ENCODE data around the gene ANKRD2.
"Not testable (repeated sequence)": the region's sequence is repeated elsewhere in the genome, so short reads cannot be mapped to it uniquely, and the experiment has no call there.

ANKRD2 gene

DNA sequence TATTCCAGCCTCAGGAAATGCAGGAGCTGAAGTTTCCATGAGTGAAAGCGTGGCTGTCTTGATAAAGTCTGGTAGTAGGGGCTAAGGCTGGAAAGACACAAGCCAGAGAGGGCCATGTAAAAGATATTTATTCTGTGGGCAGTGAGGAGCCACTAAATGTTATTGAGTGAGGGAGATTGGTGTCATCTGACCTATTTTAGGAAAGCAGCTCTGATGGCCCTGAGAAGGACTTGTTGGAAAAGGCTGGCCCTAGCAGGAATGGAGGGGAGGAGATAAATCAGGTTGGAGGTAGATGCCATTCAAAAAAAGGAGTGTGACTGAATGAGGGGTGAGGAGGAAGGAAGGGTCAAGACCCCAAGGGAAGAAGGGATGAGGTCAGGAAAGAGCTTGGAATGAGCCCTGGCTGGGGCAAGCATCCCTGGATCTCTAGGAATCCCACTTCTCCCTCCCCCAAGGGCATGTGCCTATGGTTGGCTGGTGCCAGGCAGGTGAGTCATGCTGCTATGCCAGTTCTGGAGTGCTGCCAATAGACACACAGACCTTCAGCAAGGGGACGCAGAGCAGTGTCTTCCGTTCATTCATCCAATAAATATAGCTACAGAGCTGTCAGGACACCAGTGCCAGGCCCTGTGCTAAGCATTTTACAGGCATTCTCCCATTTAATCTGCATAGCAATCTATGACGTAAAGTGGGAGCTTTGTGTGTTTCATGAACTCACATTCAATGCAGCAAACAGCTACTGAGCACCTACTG lies 2.0 kb downstream of the ANKRD2 start:
- no peak for DNase-seq

DNA sequence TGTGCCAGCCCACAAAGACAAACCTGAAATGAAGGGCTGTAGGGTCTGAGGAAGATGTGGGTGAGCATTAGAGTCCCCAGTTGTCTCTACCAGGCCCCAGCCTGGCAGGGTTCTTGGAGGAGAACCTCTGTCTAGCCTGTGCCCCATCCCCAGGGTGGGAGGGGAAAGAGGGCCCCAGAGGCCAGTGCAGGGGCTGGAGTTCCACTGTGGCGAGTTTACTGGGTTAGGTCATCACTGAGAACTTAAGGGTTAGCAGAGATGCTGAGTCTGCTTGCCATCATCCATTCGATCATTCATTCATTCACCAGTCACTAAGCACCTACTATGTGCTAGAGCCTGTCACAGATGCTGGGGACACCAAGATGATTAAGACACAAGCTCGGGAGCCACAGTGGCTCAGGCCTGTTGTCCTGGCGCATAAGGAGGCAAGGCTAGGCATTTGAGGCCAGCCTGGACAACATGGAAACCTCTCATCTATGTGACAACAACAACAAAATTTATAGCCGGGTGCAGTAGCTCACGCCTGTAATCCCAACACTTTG lies 2.6 kb downstream of the ANKRD2 start:
- DNase-seq: no peak

DNA sequence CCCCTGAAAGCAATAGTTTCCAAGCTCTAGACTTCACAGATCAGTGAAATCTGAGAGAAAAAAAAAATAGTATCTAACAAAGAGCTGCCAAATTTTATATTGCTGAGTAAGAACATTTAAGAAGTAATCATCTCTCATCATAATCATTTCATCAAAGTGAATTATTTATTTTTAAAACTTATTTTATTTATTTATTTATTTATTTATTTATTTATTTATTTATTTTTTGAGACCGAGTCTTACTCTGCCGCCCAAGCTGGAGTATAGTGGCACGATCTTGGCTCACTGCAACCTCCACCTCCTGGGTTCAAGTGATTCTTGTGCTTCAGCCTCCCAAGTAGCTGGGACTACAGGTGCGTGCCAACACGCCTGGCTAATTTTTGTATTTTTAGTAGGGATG lies 3.9 kb downstream of the ANKRD2 start:
- DNase-seq: not testable (repeated sequence)

DNA sequence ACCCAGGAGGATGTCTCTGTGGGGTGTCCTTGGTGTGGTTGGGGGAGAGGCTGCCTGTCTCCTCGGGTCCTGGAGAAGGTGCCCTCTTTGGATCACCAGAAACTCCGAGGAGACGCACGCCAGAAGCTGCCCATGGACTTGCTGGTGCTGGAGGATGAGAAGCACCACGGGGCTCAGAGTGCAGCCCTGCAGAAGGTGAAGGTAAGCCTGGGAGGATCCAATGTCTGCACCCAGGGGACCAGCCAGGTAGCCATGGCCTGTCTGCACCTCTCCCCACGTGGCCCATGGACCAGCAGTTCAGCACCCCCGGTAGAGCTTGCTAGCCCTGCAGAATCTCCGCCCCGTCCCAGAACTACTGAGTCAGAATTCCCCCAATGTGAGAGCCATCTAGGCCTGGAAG lies 5.1 kb downstream of the ANKRD2 start:
- DNase-seq: no peak

DNA sequence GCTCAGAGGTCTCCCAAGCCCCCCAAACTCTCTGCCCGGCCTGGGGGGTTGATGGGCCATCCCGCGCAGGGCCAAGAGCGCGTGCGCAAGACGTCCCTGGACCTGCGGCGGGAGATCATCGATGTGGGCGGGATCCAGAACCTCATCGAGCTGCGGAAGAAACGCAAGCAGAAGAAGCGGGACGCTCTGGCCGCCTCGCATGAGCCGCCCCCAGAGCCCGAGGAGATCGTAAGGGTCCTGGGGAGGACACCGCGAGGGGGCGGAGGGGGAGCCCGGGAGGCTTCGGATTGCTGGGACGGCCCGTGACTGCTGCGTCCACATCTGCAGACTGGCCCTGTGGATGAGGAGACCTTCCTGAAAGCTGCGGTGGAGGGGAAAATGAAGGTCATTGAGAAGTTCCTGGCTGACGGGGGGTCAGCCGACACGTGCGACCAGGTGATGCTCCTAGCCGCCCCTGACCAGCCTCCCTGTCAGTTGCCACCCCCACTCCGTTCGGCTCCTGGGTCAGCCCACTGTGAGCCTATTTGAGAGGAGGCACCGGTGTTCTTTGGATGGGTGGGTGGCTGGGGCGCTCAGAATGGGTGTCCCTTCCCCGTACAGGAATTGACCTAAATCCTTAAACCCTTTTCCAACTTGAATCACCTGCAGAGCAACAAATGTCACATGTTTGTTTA lies 5.7 kb downstream of the ANKRD2 start:
- no peak for DNase-seq

DNA sequence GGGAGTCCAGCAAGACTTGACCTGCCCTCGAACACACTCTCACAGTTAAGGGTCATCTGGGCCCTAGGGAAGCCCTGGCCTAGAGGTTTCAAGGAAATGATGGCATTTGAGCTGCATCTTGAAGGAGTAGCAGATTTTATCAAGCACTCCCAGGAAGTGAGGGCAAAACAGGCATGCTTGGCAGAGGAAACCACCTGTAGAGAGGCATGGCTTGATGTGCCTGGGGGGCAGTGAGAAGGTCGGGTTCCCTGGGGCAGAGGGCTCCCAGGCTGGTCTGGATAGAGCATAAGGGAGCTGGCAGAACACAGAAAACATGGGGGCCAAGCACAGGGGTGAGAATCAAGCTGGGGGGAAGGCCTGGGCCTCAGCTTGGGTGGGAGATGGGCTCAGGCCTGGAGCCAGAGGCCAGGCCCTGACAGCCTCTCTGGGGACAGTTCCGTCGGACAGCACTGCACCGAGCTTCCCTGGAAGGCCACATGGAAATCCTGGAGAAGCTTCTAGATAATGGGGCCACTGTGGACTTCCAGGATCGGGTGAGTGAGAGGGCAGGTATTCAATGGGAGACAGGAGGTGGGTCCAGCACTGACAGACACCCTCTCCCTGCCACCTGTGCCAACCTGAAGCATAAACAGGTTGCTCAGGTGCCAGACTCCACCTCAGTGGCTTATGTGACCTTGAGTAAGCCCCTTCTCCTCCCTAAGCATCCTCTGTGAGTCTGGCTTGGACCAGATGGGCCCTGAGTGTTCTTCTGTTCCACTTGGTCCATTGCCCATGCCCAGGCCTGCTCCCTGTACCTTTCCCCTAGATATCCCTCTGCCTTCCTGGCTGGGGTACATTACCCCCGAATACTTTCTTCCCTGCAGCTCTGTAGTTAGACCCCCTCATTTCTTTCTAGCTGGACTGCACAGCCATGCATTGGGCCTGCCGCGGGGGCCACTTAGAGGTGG lies 8.1 kb downstream of the ANKRD2 start:
- no peak for DNase-seq

DNA sequence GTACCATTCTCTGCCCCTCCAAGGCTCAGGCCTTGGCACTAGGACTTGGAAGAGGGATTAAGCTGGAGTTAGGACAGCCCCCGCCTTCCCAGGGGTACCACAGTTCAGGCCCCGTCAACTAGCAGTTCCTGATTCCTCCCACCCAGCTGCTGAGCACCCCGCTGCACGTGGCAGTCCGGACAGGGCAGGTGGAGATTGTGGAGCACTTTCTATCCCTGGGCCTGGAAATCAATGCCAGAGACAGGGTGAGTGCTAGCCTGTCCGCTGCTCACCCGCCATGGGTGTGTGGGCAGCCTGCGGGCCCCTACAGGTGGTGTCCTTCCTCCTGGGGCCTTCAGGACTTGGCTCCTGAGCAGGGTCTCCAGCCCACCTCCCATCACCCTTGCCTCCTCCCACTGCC lies 9.6 kb downstream of the ANKRD2 start:
- no peak for DNase-seq

DNA sequence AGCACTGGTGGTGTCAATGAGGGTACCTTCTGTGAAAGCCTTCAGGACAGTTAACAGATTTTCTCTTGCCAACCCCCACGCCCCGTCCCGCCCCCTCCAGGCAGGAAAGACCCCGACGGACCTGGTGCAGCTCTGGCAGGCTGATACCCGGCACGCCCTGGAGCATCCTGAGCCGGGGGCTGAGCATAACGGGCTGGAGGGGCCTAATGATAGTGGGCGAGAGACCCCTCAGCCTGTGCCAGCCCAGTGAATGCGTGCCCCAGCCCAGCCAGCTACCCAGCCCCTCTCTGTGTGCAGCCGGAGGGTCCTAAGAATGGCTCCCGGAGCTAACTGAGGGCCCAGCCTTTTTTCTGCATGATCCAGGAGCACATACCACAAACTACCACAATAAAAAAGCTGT lies 10.9 kb downstream of the ANKRD2 start:
- no peak for DNase-seq

DNA sequence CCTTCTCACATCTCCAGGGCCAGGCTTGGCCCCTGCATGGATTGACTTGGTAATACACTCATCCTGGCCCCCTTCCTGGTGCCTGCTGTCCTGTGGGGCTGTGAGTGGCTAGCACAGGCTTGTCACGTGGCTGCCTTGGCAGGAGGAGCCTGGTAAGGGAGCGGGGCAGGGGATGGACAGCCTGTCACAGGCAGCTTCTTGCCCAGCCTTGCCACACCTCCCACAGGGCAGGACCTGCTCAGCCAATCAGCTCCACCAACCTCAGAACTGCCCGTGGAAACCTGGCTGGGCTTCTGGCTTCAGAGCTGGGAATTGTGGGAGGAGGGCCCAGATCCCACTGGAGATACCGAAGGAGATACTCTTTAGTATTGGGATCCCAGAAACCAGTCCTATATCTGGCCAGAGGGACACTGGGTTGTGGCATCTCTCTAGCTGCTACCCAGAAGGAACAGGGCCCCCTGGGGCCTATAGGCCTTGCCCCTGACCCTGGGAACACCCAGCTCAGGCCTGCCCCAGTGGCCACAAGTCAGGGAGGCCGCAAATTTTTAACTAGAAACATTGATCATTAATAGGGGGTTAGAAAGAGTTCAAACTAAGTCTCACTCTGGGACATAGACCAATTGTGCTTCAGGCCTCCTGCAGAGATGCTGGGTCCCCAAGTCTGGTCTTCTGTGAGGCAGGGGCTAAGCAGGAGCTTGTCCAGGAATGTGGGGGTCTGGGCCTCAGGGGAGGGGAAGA lies 11.7 kb downstream of the ANKRD2 start, which contains the start of gene HOGA1:
Gene HOGA1 (plus strand): TSS at position 330 of the 738 bp plus-strand sequence. CDS start 315 bp downstream, at position 645.
- no peak for DNase-seq

DNA sequence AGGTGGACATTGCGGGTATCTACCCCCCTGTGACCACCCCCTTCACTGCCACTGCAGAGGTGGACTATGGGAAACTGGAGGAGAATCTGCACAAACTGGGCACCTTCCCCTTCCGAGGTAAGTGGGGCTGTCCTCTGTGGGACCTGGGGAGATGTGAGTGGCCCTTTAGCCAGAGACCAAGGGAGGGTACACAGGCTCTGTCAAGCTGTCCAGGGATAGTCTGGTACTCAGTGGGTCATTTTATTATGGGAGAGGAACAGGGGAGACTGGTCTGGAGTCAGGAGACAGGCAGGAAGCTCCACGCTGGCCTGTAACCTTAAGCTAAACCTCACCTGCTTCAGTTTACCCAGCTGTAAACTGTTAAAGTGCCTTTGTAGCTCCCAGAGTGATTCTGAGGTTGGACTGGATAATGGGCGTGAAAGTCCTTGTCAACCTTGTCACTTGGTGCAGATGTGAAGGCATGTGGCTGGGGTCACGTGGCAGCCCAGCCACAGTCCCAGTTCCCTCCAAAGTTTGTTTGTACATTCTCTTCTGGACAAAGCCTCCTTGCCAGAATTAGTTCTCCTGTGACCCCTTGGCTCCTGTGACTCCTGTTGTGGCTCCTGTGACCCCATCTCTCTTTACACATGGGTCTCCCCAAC lies 12.3 kb downstream of the ANKRD2 start:
- DNase-seq: no peak

DNA sequence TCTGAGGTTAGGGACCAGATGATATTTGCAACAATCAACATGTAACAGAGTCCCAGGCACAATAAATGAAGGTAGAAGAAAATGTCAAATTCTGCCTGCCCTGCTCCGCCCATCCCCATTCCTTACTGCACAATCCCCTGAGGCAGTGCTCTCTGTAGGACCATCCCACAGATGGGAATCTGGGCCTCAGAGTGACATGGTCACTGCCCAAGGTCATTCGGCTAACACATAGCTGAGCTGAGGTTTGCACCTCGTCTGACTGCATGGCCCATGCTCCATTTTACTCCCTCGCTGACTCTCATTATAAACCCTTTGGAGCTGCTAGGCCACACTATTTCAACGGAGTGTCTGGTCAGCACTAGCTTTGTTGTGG lies 12.8 kb downstream of the ANKRD2 start:
- no peak for DNase-seq

DNA sequence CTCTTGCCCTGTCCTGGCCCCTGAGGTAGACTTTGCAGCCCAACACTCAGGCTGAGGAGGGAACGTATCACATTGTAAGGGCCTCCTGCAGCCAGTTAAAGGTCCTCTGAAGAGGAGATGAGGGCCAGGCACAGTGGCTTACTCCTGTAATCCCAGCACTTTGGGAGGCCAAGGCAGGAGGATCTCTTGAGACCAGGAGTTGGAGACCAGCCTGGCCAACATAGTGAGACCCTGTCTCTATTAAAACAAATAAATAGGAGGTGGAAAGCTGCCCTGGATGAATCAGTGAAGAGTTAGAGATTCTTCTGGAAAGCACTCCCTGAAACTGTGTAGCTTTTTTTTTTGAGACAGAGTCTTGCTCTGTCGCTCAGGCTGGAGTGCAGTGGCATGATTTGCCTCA lies 14.6 kb downstream of the ANKRD2 start:
- DNase-seq: no peak

DNA sequence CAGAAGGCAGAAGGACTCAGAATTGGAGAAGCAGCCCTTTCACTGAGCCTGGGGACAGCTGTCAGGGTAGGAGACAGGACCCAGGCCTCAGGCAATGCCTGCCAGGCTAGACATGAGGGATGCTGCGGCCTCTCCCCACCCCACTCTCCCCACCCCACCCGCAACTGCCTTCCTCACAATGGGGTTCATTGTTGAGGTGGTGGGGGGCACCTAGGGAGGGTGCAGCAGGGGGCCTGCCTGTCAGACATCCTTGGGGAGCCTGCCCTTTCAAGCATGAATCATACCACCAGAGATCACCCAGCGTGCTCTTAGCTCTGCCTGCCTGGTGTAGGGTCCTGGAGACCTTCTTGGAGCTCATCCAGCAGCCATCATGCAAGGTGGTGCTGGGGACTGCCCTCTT lies 16.9 kb downstream of the ANKRD2 start, which contains the start of gene C10orf62:
Gene C10orf62 (plus strand): TSS at position 243 of the 400 bp plus-strand sequence. CDS start 177 bp downstream, outside the sequence.
- DNase-seq: no peak

DNA sequence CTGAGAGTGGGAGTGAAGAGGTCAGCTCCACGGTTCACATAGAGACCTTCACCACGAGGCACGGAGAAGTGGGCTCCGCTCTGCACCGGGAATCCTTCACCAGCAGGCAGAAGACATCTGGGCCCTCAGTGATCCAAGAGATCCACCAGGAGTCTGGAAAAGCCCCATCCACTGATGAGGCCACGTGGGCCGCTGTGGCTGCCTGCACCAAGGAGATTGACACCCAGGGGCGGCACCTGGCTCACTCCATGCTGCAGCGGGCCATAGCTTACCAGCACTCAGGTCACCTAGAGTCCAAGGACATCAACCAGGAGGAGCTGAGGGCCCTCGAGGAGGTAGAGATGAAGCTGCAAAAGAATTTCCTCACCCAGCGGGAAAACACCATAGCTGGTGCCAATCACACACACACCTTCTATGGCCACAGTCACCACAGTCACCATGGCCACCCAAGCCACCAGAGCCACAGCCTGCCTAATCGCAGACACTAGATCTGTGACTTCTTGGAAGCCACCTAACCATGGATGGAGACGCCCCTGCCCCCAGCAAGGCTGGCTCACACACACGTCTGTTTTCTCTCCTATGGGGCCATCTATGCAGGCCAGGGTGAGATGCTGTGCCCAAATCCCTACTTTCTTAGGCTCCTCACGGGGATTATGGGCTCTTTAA lies 17.6 kb downstream of the ANKRD2 start:
- DNase-seq: no peak

DNA sequence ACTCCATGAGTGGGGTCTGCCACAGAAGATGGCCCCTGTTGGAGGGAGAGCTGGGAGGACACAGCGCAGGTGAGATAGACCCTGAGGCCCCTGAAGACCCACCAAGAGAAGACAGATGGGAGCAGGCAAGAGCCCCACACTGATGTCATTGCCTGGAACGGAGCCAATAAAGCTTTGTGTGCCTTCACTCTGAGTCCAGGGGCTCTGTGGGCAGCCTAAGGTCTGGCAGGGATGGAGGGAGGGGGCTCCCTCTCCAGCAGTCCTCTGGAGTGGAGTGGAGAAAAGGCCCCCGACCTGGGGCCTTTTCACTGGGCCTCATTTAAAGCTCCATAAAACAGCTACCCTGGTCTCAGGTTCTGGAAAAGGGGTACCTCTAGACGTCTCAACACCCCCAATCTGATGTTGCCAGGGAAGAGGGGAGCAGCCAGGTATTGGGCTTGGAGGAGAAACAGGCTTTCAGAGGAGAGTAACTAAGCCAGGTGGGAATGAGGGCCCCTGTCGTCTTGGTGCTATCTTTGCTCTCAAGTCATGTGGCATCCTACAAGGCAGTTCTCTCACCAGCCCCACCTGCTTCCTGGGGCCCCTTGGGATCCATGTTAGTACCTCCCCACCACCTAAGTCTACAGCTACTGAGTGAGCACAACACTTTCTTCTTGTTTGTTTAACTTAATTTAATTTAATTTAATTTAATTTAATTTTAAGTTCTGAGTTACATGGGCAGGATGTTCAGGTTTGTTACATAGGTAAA lies 18.3 kb downstream of the ANKRD2 start:
- DNase-seq: no peak

DNA sequence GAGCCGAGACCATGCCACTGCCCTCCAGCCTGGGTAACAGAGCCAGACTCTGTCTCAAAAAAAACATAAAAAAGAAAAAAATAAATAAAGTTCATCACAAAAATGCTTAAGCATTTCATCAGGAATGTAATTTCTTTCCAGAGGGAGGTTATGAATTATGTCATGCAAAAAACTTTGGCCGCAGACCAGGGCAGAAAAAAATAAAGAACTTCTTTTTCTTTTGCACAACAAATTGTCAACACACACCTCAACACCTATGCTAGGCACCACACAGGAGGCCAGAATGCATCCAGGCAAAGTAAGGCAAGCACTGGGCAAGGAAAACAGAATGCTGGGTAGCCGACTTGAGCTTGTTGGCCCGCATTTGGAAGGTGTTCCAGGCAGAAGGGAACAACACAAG lies 20.8 kb downstream of the ANKRD2 start:
- DNase-seq: no peak

DNA sequence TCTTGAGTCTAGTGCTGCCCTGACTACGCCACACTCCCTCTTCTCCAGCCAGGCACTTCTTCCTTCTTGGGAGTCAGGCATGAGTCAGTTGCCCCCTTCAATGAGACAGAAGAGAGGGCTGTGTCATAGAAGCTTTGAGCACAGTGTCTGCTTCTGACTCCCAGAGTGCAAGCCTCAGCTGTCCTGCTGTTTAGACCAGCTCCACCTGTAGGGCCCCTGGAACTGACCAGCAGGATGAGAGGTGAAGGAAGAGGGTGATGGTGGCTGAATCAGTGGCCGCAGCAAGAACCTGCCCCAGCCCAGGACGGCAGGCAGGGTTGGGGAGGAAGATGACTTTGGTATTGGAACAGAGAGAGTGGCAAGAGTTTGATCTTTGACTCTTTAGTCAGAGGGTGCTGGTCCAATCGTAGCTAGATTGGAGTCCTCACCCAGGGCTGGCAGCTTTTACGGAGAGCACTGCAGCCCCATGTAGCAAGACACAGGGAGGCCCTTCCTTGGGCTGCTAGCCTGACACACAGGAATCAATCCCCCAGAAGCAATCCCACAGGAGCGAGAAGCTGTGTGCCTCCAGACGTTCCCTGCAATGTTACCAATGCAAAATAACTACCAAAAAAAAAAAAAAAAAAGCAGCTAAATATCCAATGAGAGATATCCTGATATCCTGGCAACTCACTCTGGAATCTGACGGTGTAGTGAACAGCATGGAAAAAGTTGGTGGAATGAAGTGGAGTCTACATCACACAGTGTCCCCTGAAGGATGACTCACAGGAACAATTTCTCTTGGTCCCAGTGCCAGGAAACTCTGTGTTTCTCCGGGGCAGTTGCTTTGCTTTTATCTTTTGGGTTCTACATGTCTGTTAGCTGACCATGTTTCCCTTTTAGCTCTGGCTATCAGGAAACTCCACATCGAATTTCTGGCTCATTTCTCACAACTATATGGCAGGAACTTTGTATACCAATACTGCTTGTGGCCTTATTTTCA lies 23.8 kb downstream of the ANKRD2 start:
- no peak for DNase-seq

DNA sequence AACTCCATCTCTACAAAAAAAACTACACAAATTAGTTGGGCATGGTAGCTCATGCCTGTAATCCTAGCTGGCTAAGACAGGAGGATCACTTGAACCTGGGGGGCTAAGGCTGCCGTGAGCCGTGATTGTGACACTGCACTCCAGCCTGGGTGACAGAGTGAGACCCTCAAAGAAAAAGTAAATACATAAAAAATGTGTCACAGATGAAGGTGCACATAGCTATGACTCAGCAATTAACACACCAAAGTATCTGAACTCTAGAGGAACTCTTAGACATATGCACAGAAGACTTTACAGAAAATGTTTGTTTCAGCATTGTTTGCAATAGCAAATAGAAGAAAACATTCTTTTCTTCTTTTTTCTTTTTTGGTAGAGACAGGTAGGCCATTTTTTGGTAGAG lies 25.2 kb downstream of the ANKRD2 start:
- no peak for DNase-seq
